Measurements from ENCODE around the gene CPAMD8.
"Not testable (repeated sequence)": the region's sequence is repeated elsewhere in the genome, so short reads cannot be mapped to it uniquely, and the experiment has no call there.

The CPAMD8 gene

DNA sequence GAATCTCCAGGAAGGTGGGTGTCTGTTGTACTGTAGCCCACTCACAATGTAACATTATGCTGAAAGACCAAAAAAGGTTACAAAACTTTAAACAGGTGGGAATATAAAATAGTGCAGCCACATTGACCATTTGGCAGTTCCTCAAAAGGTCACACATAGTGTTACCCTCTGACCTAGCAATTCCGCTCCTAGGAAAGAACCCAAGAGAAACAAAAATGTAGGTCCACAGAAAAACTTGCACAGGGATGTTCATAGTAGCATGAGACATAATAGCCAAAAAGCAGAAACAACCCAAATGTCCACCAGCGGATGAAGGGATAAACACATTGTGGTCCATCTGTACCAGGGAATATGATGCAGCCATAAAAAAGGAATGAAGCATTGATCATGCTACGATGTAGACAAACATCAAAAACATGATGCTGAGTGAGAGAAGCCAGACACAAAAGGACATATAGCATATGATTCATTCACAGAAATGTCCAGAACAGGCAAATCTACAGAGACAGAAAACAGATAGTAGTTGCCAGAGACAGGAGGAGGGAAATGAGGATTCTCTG, 27.9 kb downstream of the CPAMD8 start:
- H3K27ac ChIP-seq: no peak overlapping the region
- no peak for TF ChIP-seq CTCF (conservative IDR thresholded peaks at IDR 0.05)

DNA sequence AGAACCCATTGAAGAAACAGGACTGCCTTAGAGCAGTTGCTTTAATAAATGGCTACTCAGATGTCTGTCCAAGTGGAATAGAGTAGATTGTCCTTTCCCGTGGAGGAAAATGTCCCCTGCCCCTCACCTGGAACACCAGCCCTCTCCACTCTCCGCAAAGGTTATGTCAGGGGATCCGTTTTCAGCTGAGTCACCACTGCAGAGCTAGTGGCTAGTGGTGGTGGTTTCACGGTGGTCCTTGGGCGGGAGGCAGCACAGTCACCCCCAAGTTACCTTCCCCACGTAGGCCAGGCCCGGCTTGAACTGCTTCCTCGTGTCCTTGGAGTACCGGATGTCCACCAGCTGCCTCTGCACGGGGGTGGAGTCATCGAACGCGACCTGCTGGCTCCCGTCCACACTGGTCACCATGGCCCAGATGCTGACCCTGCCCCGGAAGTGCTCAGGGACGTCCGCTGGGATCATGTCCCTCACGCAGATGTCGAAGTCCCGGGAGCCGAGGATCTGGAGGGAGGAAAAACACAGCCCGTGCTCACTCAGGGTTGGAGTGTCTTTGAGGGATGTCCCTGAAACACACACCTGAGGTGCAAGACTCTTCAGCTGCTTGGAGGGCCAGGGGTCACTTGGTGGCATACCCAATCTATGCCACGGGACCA, 29.6 kb downstream of the CPAMD8 start:
- H3K27ac ChIP-seq: not testable (repeated sequence)

- TF ChIP-seq CTCF (conservative IDR thresholded peaks at IDR 0.05): no peak
- H3K27ac ChIP-seq: peak overlapping the region; percentile 84; the same call in 1 of the 2 replicates
These were observed 37.9 kb downstream of the CPAMD8 start for GRCh38 chr19:16988661-16989060.

DNA sequence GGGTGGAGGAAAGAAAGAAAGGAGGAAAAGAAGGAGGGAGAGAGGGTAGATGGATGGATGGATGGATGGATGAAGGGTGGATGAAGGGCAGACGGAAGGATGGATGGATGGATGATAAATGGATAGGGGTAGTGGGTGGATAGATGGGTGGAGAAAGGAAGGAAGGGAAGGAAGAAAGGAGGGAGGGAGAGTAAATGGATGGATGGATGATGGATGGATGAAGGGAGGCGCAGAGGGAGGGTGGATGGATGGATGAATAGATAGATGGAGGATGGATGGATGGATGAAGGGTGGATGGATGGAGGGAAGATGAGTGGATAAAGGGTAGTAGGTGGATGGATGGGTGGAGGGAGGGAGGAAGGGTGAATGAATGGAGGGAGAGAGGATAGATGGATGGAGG, 41.2 kb downstream of the CPAMD8 start:
- TF ChIP-seq CTCF (conservative IDR thresholded peaks at IDR 0.05): no peak
- peak overlapping the region; percentile 84 for H3K27ac ChIP-seq

- not testable (repeated sequence) for H3K27ac ChIP-seq
These were observed 44.0 kb downstream of the CPAMD8 start for GRCh38 chr19:16982586-16982985.

DNA sequence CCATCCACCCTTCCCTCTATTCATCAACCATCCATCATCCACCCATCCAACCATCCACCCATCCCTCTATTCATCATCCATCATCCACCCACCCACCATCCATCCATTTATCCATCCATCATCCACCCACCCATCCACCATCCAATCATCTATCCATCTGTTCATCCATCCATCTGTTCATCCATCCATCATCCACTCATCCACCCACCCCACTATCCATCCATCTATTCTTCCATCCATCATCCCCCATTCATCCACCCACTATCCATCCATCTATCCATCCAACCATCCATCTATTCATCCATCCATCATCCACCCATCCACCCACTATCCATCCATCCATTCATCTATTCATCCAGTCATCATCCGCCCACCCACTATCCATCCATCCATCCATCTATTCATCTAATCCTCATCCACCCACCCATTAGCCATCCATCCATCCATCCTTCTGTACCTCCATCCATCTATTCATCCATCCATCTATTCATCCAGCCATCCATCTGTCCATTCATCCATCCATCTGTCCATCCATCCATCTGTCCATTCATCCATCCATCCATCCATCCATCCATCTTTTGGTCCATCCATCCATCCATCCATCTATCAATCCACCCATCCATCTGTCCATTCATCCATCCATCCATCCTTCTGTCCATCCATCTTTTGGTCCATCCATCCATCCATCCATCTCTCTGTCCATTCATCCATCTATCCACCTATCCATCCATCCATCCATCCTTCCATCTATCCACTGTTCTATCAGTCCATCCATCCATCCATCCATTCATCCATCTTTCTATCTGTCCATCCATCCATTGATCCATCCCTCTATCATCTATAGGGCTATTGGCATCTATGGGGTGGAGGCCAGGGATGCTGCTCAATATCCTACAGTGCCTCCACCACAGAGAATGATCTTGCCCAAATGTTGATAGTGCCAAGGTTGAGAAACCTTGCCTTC, 47.5 kb downstream of the CPAMD8 start:
- no peak for TF ChIP-seq CTCF (conservative IDR thresholded peaks at IDR 0.05)
- no peak overlapping the region for H3K27ac ChIP-seq

DNA sequence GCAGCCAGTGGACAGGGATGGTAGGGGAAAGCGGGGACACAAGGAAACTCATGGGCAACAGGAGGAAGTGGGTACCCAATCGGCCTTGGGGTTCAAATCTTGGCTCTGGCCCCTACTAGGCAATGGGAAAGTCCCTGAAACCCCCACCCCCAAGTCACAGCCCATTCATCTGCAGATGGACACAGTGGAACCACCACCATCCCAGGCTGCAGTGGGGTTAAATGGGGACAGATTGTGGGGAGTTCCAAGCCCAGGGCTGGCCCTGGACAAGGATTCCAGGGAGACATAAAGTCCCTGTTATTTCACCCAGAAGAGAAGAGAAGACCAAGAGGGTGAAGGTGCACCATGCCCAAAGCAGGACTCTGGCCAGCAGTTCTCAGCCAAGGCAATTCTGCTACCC, 48.5 kb downstream of the CPAMD8 start:
- no peak for TF ChIP-seq CTCF (conservative IDR thresholded peaks at IDR 0.05)
- H3K27ac ChIP-seq: no peak overlapping the region

- no peak for TF ChIP-seq CTCF (conservative IDR thresholded peaks at IDR 0.05)
- H3K27ac ChIP-seq: no peak overlapping the region
These were observed 49.3 kb downstream of the CPAMD8 start for GRCh38 chr19:16977306-16977705.
